Activated CD4-positive, alpha-beta T cell treated with anti-CD3 and anti-CD28 coated beads, Interleukin-2, amount 10 ng/mL, durations not matched to agents 7 days and 5 days (primary cell): ENCODE results near the gene ZNF597. TPM values are rescaled to one million over a fixed set of nuclear protein-coding genes. Genes with fewer than 3 reads are reported as not detected.

Experiments
- CTCF ChIA-PET: fragments of 350-600 bp; sonication (Branson Sonifier 250); formaldehyde crosslinking; loops from one replicate; lab custom pipeline; 2021; ENCODE audit warnings: antibody characterized with exemption; lab: Charles Lee
- POLR2A ChIA-PET: fragments of 350-600 bp; sonication (Branson Sonifier 250); formaldehyde crosslinking; loops from one replicate; lab custom pipeline; 2021; ENCODE audit warnings: antibody characterized with exemption; lab: Charles Lee
- DNase-seq: peaks from one replicate; pipeline ENCODE4 v3.0.0-alpha.2; 2020
- H3K27ac Mint-ChIP-seq: one replicate; pipeline ENCODE4 v1.8.0; 2021; ENCODE audit warnings: mild to moderate bottlenecking, moderate library complexity, mixed read lengths
- H3K27me3 Mint-ChIP-seq: one replicate; pipeline ENCODE4 v1.8.0; 2021; ENCODE audit warnings: mixed read lengths
- H3K36me3 Mint-ChIP-seq: one replicate; pipeline ENCODE4 v1.8.0; 2021; ENCODE audit warnings: low read depth, mixed read lengths
- H3K4me1 Mint-ChIP-seq: one replicate; pipeline ENCODE4 v1.8.0; 2021; ENCODE audit warnings: mixed read lengths
- H3K4me3 Mint-ChIP-seq: one replicate; pipeline ENCODE4 v1.8.0; 2021; ENCODE audit warnings: mild to moderate bottlenecking, moderate library complexity, mixed read lengths
- H3K9me3 Mint-ChIP-seq: one replicate; pipeline ENCODE4 v1.8.0; 2021; ENCODE audit warnings: mixed read lengths
- microRNA-seq: library from miRNA; unstranded; fragments of <30 nt; microRNA quantifications from one replicate; pipeline ENCODE4 v1.2.0, GENCODE V29; 2021; ENCODE audit warnings: borderline microRNAs expressed, borderline replicate concordance
- total RNA-seq, 2 experiments: library from RNA; stranded (reverse); gene quantifications; one replicate each; pipeline ENCODE4 v1.2.3, GENCODE V29; 2021

The ZNF597 gene
- total RNA-seq, 2 experiments from 2014 or later: 2.5 to 2.7 TPM

- DNase-seq: peak; percentile 99
- Mint-ChIP-seq H3K4me3 (peak within 1 kb of the TSS; percentile 80), H3K4me1 (peaks cover 33% of the 10 kb centered on the region), H3K27me3 (no peaks in the 10 kb centered on the region), H3K36me3 (peaks cover 73% of the 10 kb centered on the region), H3K27ac (peak within 1 kb of the TSS; percentile 88), H3K9me3 (peaks cover 47% of the 10 kb centered on the region)
- POLR2A ChIA-PET: interaction anchor here (0.5 to 1.5 kb wide), 3 partner anchors 43 to 79 kb away, joined by 3 read pairs; partner anchors contain the start of genes NAA60 and ZNF597
- CTCF ChIA-PET: interaction anchor here (0.6 to 2.3 kb wide), 10 partner anchors 10 to 217 kb away, joined by 3 to 7 read pairs (median 3); no protein-coding TSS in a partner anchor
Observed at GRCh38 chr16:3400779-3401688, 42.3 kb downstream of the ZNF597 start, which contains the start of the genes ZNF174 and ZSCAN32. ZNF174 (plus strand) TSS chr16:3401215; CDS start chr16:3402005, 790 bp downstream. ZSCAN32 (minus strand) TSS chr16:3401004; CDS start chr16:3397557, 3,447 bp downstream.

GRCh38 chr16:3400446-3400778 lies 42.9 kb downstream of the ZNF597 start:
- CTCF ChIA-PET: interaction anchor here (0.7 to 2.3 kb wide), 6 partner anchors 14 to 216 kb away, joined by 3 to 7 read pairs (median 3); no protein-coding TSS in a partner anchor
- Mint-ChIP-seq H3K4me3 (peak overlapping the region; percentile 80), H3K4me1 (peaks cover 33% of the 10 kb centered on the region), H3K9me3 (peaks cover 46% of the 10 kb centered on the region), H3K36me3 (peaks cover 74% of the 10 kb centered on the region), H3K27ac (peak overlapping the region; percentile 82), H3K27me3 (no peaks in the 10 kb centered on the region)
- DNase-seq: no peak
- POLR2A ChIA-PET: interaction anchor here (0.5 to 1.5 kb wide), 2 partner anchors 43 to 78 kb away, joined by 3 read pairs; partner anchors contain the start of genes NAA60 and ZNF597

- Mint-ChIP-seq H3K27ac (no peak overlapping the region), H3K36me3 (peaks cover 90% of the 10 kb centered on the region), H3K4me1 (peaks cover 6% of the 10 kb centered on the region), H3K27me3 (no peaks in the 10 kb centered on the region), H3K4me3 (no peak overlapping the region), H3K9me3 (peaks cover 56% of the 10 kb centered on the region)
- CTCF ChIA-PET: interaction anchor here (1.2 kb wide), 1 partner anchor 164 kb away, joined by 4 read pairs; no protein-coding TSS in a partner anchor
- DNase-seq: no peak
- POLR2A ChIA-PET: no interaction called here
Observed at GRCh38 chr16:3389663-3390338, 53.5 kb downstream of the ZNF597 start.

GRCh38 chr16:3388325-3388724 lies 55.0 kb downstream of the ZNF597 start:
- Mint-ChIP-seq H3K9me3 (peaks cover 61% of the 10 kb centered on the region), H3K36me3 (peaks cover 90% of the 10 kb centered on the region), H3K4me3 (no peak overlapping the region), H3K4me1 (no peaks in the 10 kb centered on the region), H3K27me3 (no peaks in the 10 kb centered on the region), H3K27ac (no peak overlapping the region)
- ChIA-PET CTCF (interaction anchor here (0.6 kb wide), 1 partner anchor 38 kb away, joined by 5 read pairs; no protein-coding TSS in a partner anchor), POLR2A (no interaction called here)
- no peak for DNase-seq

GRCh38 chr16:3383045-3383448 lies 60.3 kb downstream of the ZNF597 start:
- H3K4me3 Mint-ChIP-seq: no peak overlapping the region
- no peaks in the 10 kb centered on the region for H3K27me3 Mint-ChIP-seq
- ChIA-PET CTCF (interaction anchor here (0.6 to 1.7 kb wide), 3 partner anchors 23 to 95 kb away, joined by 3 read pairs; no protein-coding TSS in a partner anchor), POLR2A (interaction anchor here (0.5 kb wide), 1 partner anchor 53 kb away, joined by 5 read pairs; no protein-coding TSS in a partner anchor)
- H3K9me3 Mint-ChIP-seq: peaks cover 72% of the 10 kb centered on the region
- H3K36me3 Mint-ChIP-seq: peaks cover 82% of the 10 kb centered on the region
- DNase-seq: no peak
- no peak overlapping the region for H3K27ac Mint-ChIP-seq
- no peaks in the 10 kb centered on the region for H3K4me1 Mint-ChIP-seq

Small RNA genes lying within 50 kb of the gene (microRNA-seq; reads per million reads assigned to microRNA genes)
- gene MIR6126: not detected

Other genes with a start within 250 kb of the ZNF597 start
- gene ZNF200, start 208.3 kb downstream of the ZNF597 start, total RNA-seq: 10 to 100 TPM; 11.7 to 12.1 TPM
- under 1 TPM in 1 of 2 experiments, not detected in 1; 0.10 TPM for gene MEFV, start 186.9 kb downstream of the ZNF597 start, total RNA-seq
- 10 to 100 TPM; 25.7 to 25.9 TPM for gene ZNF263, start 160.0 kb downstream of the ZNF597 start, total RNA-seq
- gene TIGD7, start 138.1 kb downstream of the ZNF597 start, total RNA-seq: 1 to 10 TPM; 3.6 to 5.1 TPM
- gene ZNF75A, start 138.0 kb downstream of the ZNF597 start, total RNA-seq: 10 to 100 TPM; 42.7 to 43.8 TPM
- gene OR2C1, start 87.6 kb downstream of the ZNF597 start, total RNA-seq: not detected
- gene ZSCAN32, start 42.5 kb downstream of the ZNF597 start, total RNA-seq: 10 to 100 TPM; 19.5 to 21.4 TPM
- gene ZNF174, start 42.3 kb downstream of the ZNF597 start, total RNA-seq: 10 to 100 TPM; 11.4 to 12.7 TPM
- gene NAA60, start 176 bp upstream of the ZNF597 start, total RNA-seq: 10 to 100 TPM; 42.6 to 59.1 TPM
- not detected for gene C16orf90, start 52.0 kb upstream of the ZNF597 start, total RNA-seq
- 10 to 100 TPM; 39.0 to 43.2 TPM for gene CLUAP1, start 57.5 kb upstream of the ZNF597 start, total RNA-seq
- 10 to 100 TPM; 80.7 to 98.7 TPM for gene NLRC3, start 133.9 kb upstream of the ZNF597 start, total RNA-seq
- gene SLX4, start 168.1 kb upstream of the ZNF597 start, total RNA-seq: 10 to 100 TPM; 13.2 to 13.8 TPM
- gene DNASE1, start 211.2 kb upstream of the ZNF597 start, total RNA-seq: 10 to 100 TPM; 39.7 to 44.2 TPM